ENCODE results near the gene HDGFL2.
"Not testable (repeated sequence)": the region's sequence is repeated elsewhere in the genome, so short reads cannot be mapped to it uniquely, and the experiment has no call there.

Gene HDGFL2

GRCh38 chr19:4534836-4535658 lies 63.0 kb downstream of the HDGFL2 start, which contains the start of gene PLIN5:
Gene PLIN5 (minus strand): TSS chr19:4535224. CDS start chr19:4534074, 1,150 bp downstream.
- DNase-seq (ENCODE audit: low read depth), result peak; percentile 24

GRCh38 chr19:4536798-4537197 lies 64.7 kb downstream of the HDGFL2 start:
- DNase-seq (ENCODE audit: low read depth), result no peak

GRCh38 chr19:4537953-4538600 lies 66.0 kb downstream of the HDGFL2 start:
- DNase-seq (ENCODE audit: low read depth), result no peak

GRCh38 chr19:4538601-4538954 lies 66.5 kb downstream of the HDGFL2 start:
- no peak for DNase-seq (ENCODE audit: low read depth)

- no peak for DNase-seq (ENCODE audit: low read depth)
Measured at GRCh38 chr19:4539169-4539692, 67.1 kb downstream of the HDGFL2 start.

- no peak for DNase-seq (ENCODE audit: low read depth)
Measured at GRCh38 chr19:4539693-4540581, 67.8 kb downstream of the HDGFL2 start, which contains the start of gene LRG1. Gene LRG1 (minus strand): TSS chr19:4540036. CDS start chr19:4540013, 23 bp downstream.

GRCh38 chr19:4541114-4541805 lies 69.2 kb downstream of the HDGFL2 start:
- no peak for DNase-seq (ENCODE audit: low read depth)

- DNase-seq (ENCODE audit: low read depth), result not testable (repeated sequence)
Measured at GRCh38 chr19:4541806-4542145, 69.7 kb downstream of the HDGFL2 start.

GRCh38 chr19:4542896-4543841 lies 71.1 kb downstream of the HDGFL2 start:
- DNase-seq (ENCODE audit: low read depth), result no peak

- DNase-seq (ENCODE audit: low read depth), result no peak
Measured at GRCh38 chr19:4543842-4544647, 71.9 kb downstream of the HDGFL2 start.

GRCh38 chr19:4547303-4548237 lies 75.5 kb downstream of the HDGFL2 start:
- no peak for DNase-seq (ENCODE audit: low read depth)

GRCh38 chr19:4548238-4548584 lies 76.1 kb downstream of the HDGFL2 start:
- no peak for DNase-seq (ENCODE audit: low read depth)

- DNase-seq (ENCODE audit: low read depth), result no peak
Measured at GRCh38 chr19:4550018-4550417, 77.9 kb downstream of the HDGFL2 start.

GRCh38 chr19:4550479-4551050 lies 78.5 kb downstream of the HDGFL2 start:
- DNase-seq (ENCODE audit: low read depth), result no peak

All from T follicular helper cell (primary cell).